Measurements from ENCODE around the gene GLIS1. TPM values are rescaled to one million over a fixed set of nuclear protein-coding genes. Genes with fewer than 3 reads are reported as not detected.

Gene GLIS1
- polyA plus RNA-seq, 1 donor from 2014 or later, result not detected

- Histone ChIP-seq H3K9me3 (ENCODE audit: low read length) (no peaks in the 10 kb centered on the region), H3K4me2 (ENCODE audit: low read length) (no peak overlapping the region), H3K4me3 (ENCODE audit: low read length) (no peak overlapping the region), H3K36me3 (ENCODE audit: insufficient read depth, low read length) (no peaks in the 10 kb centered on the region), H3K27me3 (ENCODE audit: insufficient read depth, low read depth, low read length) (no peaks in the 10 kb centered on the region), H3K9ac (ENCODE audit: low read length) (no peak overlapping the region), H3K9me2 (ENCODE audit: insufficient read depth, low read length) (no peaks in the 10 kb centered on the region), H2AFZ (ENCODE audit: low read depth, low read length) (no peak overlapping the region), H3F3A (ENCODE audit: insufficient read depth, low read length, poor library complexity, severe bottlenecking) (no peaks in the 10 kb centered on the region), H3K27ac (ENCODE audit: low read length) (no peak overlapping the region), H3K79me2 (replicated peaks; ENCODE audit: insufficient read depth, low read length) (no peaks in the 10 kb centered on the region), H4K20me1 (ENCODE audit: insufficient read depth) (no peaks in the 10 kb centered on the region)
- TF ChIP-seq MXI1 (conservative IDR thresholded peaks at IDR 0.05; ENCODE audit: poor library complexity, severe bottlenecking) (no peak), TAF1 (IDR thresholded peaks at IDR 0.05; ENCODE audit: low read depth) (no peak), EZH2 (IDR thresholded peaks at IDR 0.05; ENCODE audit: borderline replicate concordance, insufficient read depth, low read length, poor library complexity, severe bottlenecking) (no peak), EP300 (conservative IDR thresholded peaks at IDR 0.05; ENCODE audit: poor library complexity, severe bottlenecking) (no peak), RAD21 (conservative IDR thresholded peaks at IDR 0.05) (peak; percentile 41), POLR2AphosphoS5 (IDR thresholded peaks at IDR 0.05) (no peak), SMC3 (conservative IDR thresholded peaks at IDR 0.05; ENCODE audit: poor library complexity) (peak; percentile 46)
- TF ChIP-seq, protein P1, sequence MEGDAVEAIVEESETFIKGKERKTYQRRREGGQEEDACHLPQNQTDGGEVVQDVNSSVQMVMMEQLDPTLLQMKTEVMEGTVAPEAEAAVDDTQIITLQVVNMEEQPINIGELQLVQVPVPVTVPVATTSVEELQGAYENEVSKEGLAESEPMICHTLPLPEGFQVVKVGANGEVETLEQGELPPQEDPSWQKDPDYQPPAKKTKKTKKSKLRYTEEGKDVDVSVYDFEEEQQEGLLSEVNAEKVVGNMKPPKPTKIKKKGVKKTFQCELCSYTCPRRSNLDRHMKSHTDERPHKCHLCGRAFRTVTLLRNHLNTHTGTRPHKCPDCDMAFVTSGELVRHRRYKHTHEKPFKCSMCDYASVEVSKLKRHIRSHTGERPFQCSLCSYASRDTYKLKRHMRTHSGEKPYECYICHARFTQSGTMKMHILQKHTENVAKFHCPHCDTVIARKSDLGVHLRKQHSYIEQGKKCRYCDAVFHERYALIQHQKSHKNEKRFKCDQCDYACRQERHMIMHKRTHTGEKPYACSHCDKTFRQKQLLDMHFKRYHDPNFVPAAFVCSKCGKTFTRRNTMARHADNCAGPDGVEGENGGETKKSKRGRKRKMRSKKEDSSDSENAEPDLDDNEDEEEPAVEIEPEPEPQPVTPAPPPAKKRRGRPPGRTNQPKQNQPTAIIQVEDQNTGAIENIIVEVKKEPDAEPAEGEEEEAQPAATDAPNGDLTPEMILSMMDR (IDR thresholded peaks at IDR 0.05; ENCODE audit: poor library complexity, severe bottlenecking), result peak; percentile 45
- TF ChIP-seq, protein P2, sequence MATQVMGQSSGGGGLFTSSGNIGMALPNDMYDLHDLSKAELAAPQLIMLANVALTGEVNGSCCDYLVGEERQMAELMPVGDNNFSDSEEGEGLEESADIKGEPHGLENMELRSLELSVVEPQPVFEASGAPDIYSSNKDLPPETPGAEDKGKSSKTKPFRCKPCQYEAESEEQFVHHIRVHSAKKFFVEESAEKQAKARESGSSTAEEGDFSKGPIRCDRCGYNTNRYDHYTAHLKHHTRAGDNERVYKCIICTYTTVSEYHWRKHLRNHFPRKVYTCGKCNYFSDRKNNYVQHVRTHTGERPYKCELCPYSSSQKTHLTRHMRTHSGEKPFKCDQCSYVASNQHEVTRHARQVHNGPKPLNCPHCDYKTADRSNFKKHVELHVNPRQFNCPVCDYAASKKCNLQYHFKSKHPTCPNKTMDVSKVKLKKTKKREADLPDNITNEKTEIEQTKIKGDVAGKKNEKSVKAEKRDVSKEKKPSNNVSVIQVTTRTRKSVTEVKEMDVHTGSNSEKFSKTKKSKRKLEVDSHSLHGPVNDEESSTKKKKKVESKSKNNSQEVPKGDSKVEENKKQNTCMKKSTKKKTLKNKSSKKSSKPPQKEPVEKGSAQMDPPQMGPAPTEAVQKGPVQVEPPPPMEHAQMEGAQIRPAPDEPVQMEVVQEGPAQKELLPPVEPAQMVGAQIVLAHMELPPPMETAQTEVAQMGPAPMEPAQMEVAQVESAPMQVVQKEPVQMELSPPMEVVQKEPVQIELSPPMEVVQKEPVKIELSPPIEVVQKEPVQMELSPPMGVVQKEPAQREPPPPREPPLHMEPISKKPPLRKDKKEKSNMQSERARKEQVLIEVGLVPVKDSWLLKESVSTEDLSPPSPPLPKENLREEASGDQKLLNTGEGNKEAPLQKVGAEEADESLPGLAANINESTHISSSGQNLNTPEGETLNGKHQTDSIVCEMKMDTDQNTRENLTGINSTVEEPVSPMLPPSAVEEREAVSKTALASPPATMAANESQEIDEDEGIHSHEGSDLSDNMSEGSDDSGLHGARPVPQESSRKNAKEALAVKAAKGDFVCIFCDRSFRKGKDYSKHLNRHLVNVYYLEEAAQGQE (IDR thresholded peaks at IDR 0.05; ENCODE audit: borderline replicate concordance), result no peak
Measured at GRCh38 chr1:53754484-53755312, 15.7 kb upstream of the GLIS1 start.

DNA sequence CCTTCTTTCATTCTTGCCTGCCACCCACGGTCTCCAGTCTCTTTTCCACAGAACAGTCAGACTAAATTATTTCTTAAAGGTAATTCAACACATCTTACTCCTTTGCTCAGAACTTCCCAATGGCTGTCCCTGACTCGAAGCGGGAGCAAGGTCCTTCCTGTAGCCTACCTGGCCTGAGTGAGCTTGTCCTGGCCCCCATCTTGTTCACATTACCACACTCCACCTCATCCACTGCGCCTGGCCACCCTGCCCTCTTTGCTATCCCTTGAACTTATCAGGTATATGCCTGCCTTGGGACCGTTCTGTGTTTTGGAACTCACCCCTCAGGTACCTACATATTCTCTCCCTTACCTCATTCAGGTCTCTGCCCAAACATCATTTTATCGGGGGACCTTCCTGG, 13.3 kb upstream of the GLIS1 start:
- Histone ChIP-seq H3K36me3 (ENCODE audit: insufficient read depth, low read length) (no peaks in the 10 kb centered on the region), H3F3A (ENCODE audit: insufficient read depth, low read length, poor library complexity, severe bottlenecking) (no peaks in the 10 kb centered on the region), H3K9me3 (ENCODE audit: low read length) (no peaks in the 10 kb centered on the region), H3K4me2 (ENCODE audit: low read length) (no peak overlapping the region), H3K27me3 (ENCODE audit: insufficient read depth, low read depth, low read length) (no peaks in the 10 kb centered on the region), H4K20me1 (ENCODE audit: insufficient read depth) (no peaks in the 10 kb centered on the region), H3K9ac (ENCODE audit: low read length) (no peak overlapping the region), H3K79me2 (replicated peaks; ENCODE audit: insufficient read depth, low read length) (no peaks in the 10 kb centered on the region), H3K27ac (ENCODE audit: low read length) (no peak overlapping the region), H3K4me3 (ENCODE audit: low read length) (no peak overlapping the region), H3K9me2 (ENCODE audit: insufficient read depth, low read length) (no peaks in the 10 kb centered on the region), H2AFZ (ENCODE audit: low read depth, low read length) (no peak overlapping the region)
- TF ChIP-seq, protein P1 (IDR thresholded peaks at IDR 0.05; ENCODE audit: poor library complexity, severe bottlenecking), result no peak
- TF ChIP-seq EZH2 (IDR thresholded peaks at IDR 0.05; ENCODE audit: borderline replicate concordance, insufficient read depth, low read length, poor library complexity, severe bottlenecking) (no peak), TAF1 (IDR thresholded peaks at IDR 0.05; ENCODE audit: low read depth) (no peak), POLR2AphosphoS5 (IDR thresholded peaks at IDR 0.05) (no peak), EP300 (conservative IDR thresholded peaks at IDR 0.05; ENCODE audit: poor library complexity, severe bottlenecking) (no peak), MXI1 (conservative IDR thresholded peaks at IDR 0.05; ENCODE audit: poor library complexity, severe bottlenecking) (no peak), SMC3 (conservative IDR thresholded peaks at IDR 0.05; ENCODE audit: poor library complexity) (no peak), RAD21 (conservative IDR thresholded peaks at IDR 0.05) (no peak)
- TF ChIP-seq, protein P2 (IDR thresholded peaks at IDR 0.05; ENCODE audit: borderline replicate concordance), result no peak

Data from neural cell (in vitro differentiated cells).